Epithelial cell of proximal tubule (primary cell): ENCODE results near the gene SS18L1. TPM values are rescaled to one million over a fixed set of nuclear protein-coding genes. Genes with fewer than 3 reads are reported as not detected.
A peak's percentile ranks its signal among the peaks of the same experiment; 100 is the strongest.

Source experiments
- DNase-seq: peaks from one replicate; pipeline ENCODE4 v3.0.0-alpha.2; 2011; ENCODE audit warnings: low read depth
- H3K4me3 ChIP-seq: 2 replicates; pipeline ENCODE4 v1.5.1; 2011; ENCODE audit warnings: low read depth, mild to moderate bottlenecking, low read length
- total RNA-seq: library from RNA; depleted of rRNA; stranded (reverse); fragments of >200 nt; gene quantifications from 2 replicates; pipeline ENCODE4 v1.2.3, GENCODE V29; 2015
- TF ChIP-seq, protein P1 (sequence below): conservative IDR thresholded peaks from 2 replicates; pipeline ENCODE4 v1.5.1; 2012; ENCODE audit warnings: low read depth, mild to moderate bottlenecking, low read length

Gene SS18L1
- total RNA-seq, 1 donor from 2014 or later: 11.4 TPM

DNA sequence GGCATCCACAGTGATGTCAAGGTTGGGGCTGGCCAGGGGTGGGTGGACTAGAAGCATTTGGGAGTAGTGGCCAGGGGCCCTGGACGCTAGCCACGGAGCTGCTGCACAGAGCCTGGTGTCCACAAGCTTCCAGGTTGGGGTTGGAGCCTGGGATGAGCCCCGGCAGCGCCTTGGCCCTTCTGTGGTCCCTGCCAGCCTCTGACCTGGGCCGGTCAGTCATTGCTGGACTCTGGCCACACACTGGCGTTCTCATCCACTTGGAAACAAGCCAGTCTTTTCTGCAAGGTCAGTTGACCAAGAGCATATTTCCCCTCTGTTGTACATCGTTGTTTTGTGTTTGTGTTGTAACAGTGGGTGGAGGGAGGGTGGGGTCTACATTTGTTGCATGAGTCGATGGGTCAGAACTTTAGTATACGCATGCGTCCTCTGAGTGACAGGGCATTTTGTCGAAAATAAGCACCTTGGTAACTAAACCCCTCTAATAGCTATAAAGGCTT, 8.8 kb upstream of the SS18L1 start:
- H3K4me3 ChIP-seq: no peak overlapping the region
- TF ChIP-seq, protein P1, sequence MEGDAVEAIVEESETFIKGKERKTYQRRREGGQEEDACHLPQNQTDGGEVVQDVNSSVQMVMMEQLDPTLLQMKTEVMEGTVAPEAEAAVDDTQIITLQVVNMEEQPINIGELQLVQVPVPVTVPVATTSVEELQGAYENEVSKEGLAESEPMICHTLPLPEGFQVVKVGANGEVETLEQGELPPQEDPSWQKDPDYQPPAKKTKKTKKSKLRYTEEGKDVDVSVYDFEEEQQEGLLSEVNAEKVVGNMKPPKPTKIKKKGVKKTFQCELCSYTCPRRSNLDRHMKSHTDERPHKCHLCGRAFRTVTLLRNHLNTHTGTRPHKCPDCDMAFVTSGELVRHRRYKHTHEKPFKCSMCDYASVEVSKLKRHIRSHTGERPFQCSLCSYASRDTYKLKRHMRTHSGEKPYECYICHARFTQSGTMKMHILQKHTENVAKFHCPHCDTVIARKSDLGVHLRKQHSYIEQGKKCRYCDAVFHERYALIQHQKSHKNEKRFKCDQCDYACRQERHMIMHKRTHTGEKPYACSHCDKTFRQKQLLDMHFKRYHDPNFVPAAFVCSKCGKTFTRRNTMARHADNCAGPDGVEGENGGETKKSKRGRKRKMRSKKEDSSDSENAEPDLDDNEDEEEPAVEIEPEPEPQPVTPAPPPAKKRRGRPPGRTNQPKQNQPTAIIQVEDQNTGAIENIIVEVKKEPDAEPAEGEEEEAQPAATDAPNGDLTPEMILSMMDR: no peak
- no peak for DNase-seq

DNA sequence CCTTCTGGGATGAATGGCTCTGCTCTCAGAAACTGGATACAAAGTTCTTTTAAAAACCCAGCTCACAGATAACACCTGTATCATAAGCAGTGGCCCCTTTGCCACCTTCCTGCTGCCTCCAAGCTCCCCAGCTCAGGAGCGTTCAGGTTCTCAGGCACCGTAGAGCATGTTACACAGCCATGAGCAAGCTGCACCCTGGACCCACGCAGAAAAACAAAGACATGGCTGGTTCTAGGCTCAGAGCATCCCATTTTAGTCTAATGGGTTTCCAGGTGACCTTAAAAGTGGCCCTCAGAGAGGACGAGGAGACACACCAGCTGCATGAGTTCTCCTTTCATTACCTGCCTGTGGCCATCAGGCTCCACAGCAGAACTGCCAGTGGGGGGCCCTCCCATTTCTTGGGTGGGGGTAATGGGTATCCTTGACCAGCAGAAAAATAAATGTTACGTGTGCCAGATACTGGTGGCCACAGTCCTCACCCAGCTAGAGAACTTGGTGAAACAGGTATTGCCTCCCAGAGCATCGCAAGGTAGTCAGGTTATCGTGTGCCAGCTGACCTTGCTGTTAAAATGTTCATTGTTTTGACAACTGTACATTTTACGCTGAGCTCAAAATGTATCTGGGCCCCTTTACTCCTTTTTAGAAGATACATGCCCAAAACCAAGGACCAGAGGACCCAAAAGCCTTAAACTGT, 7.8 kb upstream of the SS18L1 start:
- no peak for DNase-seq
- TF ChIP-seq, protein P1: no peak
- H3K4me3 ChIP-seq: no peak overlapping the region

DNA sequence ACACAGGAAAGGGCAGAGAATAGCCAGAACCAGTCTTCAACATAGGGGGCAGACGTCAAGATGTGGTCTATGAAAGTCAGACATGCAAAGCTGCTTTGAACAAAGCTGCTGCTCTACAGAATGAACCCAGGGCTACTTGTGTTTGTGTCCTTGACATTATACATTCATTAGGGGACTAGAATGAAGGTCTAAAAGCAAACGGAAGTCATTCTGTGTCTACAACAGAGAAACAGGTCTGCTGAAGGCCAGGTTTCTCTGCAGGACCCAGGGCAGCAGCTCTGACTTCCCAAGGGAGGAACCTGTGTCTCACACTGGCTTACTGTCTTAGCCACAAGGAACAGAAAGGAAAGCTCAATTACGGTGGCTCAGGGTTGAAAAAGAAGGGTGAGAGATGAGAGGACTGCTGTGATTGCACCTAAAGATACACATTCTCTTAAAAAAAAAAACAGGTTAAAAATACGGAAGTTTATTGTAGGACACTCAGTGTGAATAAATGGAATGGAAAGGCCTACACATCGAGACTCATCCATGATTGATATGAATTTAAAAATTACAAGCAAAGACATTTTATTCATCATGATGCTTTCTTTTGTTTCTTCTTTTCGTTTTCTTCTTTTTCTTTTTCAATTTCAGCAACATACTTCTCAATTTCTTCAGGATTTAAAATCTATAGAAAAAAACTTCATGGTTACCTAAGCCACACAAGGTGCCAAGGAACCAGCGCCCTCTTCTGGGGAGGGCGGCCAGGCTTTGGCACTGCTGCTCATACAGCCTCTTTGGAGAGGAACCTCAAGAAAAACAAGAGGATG, 7.1 kb upstream of the SS18L1 start:
- TF ChIP-seq, protein P1: peak; percentile 97
- no peak for DNase-seq

DNA sequence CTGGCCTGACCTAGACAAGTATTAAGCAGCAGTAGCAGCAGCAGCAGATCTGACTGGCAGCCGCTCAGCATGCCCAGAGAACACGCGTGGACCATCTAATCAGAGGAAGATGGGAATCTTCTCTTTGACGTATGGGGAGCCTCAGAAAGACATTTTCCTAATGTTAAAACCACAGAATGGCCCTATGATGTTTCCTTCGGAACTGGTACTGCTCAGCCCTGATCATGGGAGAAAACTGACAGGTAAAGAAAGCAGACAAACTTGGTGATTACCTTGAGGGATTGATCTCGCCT, 6.5 kb upstream of the SS18L1 start:
- TF ChIP-seq, protein P1: no peak
- DNase-seq: no peak
- H3K4me3 ChIP-seq: no peak overlapping the region

More for the DNA sequence above, 7.1 kb upstream of the SS18L1 start:
- no peak overlapping the region for H3K4me3 ChIP-seq

DNA sequence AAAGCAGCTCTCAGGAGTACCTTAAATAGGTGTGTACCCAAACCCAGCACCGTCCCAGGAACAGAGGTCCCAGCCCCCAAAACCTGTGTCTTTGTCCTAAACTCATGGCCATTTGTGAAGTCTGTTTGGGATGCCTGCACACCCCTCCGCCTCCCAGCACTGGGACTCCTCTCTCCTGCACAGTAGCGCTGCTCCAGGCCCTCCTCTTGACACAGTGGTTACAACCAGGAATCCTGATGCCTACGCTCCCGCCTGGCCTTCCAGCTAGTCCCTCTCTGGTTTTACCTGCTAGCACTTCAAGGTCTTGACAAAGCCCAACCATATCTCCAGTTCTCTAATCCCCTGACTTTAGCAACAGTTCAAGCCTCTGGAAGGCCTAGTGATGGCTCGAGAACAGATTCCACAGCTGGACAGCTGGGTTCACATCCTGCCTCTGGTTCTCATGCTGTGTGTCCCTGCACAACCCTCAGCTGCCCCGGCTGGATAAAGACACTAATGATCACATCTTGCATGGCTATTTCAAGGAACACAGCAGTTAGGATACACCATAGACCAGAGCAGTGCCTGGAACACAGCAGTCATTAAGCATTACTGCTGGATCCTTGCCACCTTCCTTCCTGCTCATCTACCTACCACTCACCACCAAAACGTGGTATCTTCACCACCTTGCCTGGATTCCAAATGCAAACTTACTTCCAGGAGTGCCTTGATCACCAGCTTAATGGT, 5.9 kb upstream of the SS18L1 start:
- no peak overlapping the region for H3K4me3 ChIP-seq
- TF ChIP-seq, protein P1: no peak
- DNase-seq: no peak

DNA sequence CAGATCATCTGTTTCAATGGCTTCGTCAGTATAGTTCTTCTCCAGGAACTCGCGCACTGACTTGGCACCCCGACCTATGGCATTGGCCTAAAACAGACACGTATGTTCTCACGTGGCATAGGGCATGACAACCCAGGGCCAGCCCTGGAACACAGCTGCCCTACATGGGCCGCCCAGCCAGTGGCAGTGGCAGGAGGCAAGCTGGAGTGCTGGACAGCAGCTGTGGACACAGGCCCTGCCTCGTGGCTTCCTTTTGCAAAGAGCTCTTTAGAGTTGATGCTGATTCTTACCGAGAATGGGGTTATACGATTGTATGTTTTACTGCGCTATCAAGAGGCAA, 5.4 kb upstream of the SS18L1 start:
- no peak overlapping the region for H3K4me3 ChIP-seq
- TF ChIP-seq, protein P1: no peak
- DNase-seq: no peak
